Sigmoid colon (tissue), 7 donors: Measurements from ENCODE around the gene RTN4IP1. TPM values are rescaled to one million over a fixed set of nuclear protein-coding genes. Genes with fewer than 3 reads are reported as not detected.
A peak's percentile ranks its signal among the peaks of the same experiment; 100 is the strongest.

ENCODE experiments used
- DNase-seq: peaks from one replicate; pipeline ENCODE4 v3.0.0-alpha.2; 2019
- H3K27ac ChIP-seq, 4 donors: fragments of 200-600 bp; sonication (generic); one replicate each; pipeline ENCODE4 v1.5.1; 2016 to 2019; ENCODE audit warnings: mild to moderate bottlenecking in 1 of 4
- H3K27me3 ChIP-seq, 3 donors: fragments of 200-600 bp; sonication (generic); one replicate each; pipeline ENCODE4 v1.5.1; 2019; ENCODE audit warnings: mild to moderate bottlenecking in 1 of 3
- H3K36me3 ChIP-seq, 4 donors: fragments of 200-600 bp; sonication (generic); one replicate each; pipeline ENCODE4 v1.5.1; 2016 to 2019
- H3K4me1 ChIP-seq, 4 donors: fragments of 200-600 bp; sonication (generic); one replicate each; pipeline ENCODE4 v1.5.1; 2017 to 2019
- H3K4me3 ChIP-seq, 4 donors: fragments of 200-600 bp; sonication (generic); one replicate each; pipeline ENCODE4 v1.5.1; 2017 to 2019; ENCODE audit warnings: mild to moderate bottlenecking in 2 of 4, moderate library complexity in 1 of 4
- H3K9me3 ChIP-seq, 4 donors: fragments of 200-600 bp in 3 of 4; sonication (generic) in 3 of 4; one replicate each; pipeline versions ENCODE4 v1.5.1 to v1.6.1; 2013 to 2019
- EP300 ChIP-seq, 4 donors: sonication (generic); formaldehyde crosslinking; IDR thresholded peaks; one replicate each; pipeline ENCODE4 v1.6.1; 2017; ENCODE audit warnings: antibody characterized with exemption in 4 of 4
- POLR2A ChIP-seq, 2 donors: fragments of 450-650 bp; IDR thresholded peaks; one replicate each; pipeline ENCODE4 v1.6.1; 2016; ENCODE audit warnings: antibody characterized with exemption in 2 of 2, mild to moderate bottlenecking in 2 of 2, moderate library complexity in 2 of 2
- POLR2AphosphoS5 ChIP-seq, 4 donors: sonication (generic); formaldehyde crosslinking; IDR thresholded peaks; one replicate each; pipeline ENCODE4 v1.6.1; 2017; ENCODE audit warnings: antibody characterized with exemption in 4 of 4
- WGBS, 2 donors: extraction: QIAGEN DNeasy Blood & Tissue Kit; methylation state at CpG; one replicate each; pipeline ENCODE4 v1.1.7; 2013; 5-methylcytosine and 5-hydroxymethylcytosine counted together
- intact Hi-C: fragments of 100-400 bp; cut with DNase I; formaldehyde crosslinking; loops from one replicate; pipeline ENCODE4 v1.15.1; 2023
- polyA plus RNA-seq, 3 donors: library from polyadenylated mRNA; stranded (reverse); fragments of 200-250 nt; gene quantifications; one replicate each; pipeline ENCODE4 v1.2.3, GENCODE V29; 2013
- total RNA-seq, 4 donors: library from RNA; depleted of rRNA; stranded (reverse); fragments of >200 nt; gene quantifications; one replicate each; pipeline ENCODE4 v1.1.0, GENCODE V29; 2016
- TF ChIP-seq, protein P1 (sequence below), 4 experiments: fragments of 450-650 bp in 3 of 4; fragments of 200-600 bp in 1 of 4; IDR thresholded peaks; one replicate each; pipeline ENCODE4 v1.5.1; 2016 to 2019; ENCODE audit warnings: antibody characterized with exemption in 4 of 4, mild to moderate bottlenecking in 3 of 4, moderate library complexity in 2 of 4
- donor health status: healthy with polysubstance abuse.
- donor health status: Bipolar disorder and iron deficiency.
- donor health status: healthy.

Gene RTN4IP1
- total and polyA plus RNA-seq, 7 donors, result 2.2 to 15.3 (median 7.1) TPM

DNA sequence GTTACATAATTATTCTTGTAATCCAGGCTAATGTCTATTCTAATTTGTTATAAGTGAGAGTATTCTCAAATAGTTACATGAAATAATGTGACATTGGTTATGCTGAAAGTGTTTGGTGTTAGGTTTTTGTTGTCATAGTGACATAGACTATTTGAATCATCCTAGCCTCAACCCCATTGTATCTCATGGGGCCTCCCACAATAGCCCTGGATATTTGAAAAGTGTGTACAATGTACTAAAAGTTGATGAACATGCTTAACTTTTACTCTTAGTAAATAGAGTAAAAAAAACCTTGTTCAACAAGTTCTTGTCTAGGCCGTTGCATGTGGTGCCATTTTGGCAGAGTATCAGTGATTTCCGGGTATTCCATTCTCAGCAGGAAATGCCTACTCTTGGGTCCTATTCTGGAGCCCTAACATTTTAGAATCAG, 83.0 kb downstream of the RTN4IP1 start:
- Histone ChIP-seq H3K27ac (peak overlapping the region; percentile 1 to 60 (median 45)), H3K9me3 (no peaks in the 10 kb centered on the region), H3K27me3 (no peaks in the 10 kb centered on the region), H3K36me3 (peaks cover 0 to 5% (median 0%) of the 10 kb centered on the region in 4 donors), H3K4me3 (no peak overlapping the region), H3K4me1 (peaks cover 0 to 19% (median 13%) of the 10 kb centered on the region in 4 donors)
- no peak for DNase-seq
- 13 to 30% methylated on average over 2 of the region's 2 CpGs for WGBS, 2 donors
- no peak for TF ChIP-seq EP300 (IDR thresholded peaks at IDR 0.05)
- TF ChIP-seq, protein P1, sequence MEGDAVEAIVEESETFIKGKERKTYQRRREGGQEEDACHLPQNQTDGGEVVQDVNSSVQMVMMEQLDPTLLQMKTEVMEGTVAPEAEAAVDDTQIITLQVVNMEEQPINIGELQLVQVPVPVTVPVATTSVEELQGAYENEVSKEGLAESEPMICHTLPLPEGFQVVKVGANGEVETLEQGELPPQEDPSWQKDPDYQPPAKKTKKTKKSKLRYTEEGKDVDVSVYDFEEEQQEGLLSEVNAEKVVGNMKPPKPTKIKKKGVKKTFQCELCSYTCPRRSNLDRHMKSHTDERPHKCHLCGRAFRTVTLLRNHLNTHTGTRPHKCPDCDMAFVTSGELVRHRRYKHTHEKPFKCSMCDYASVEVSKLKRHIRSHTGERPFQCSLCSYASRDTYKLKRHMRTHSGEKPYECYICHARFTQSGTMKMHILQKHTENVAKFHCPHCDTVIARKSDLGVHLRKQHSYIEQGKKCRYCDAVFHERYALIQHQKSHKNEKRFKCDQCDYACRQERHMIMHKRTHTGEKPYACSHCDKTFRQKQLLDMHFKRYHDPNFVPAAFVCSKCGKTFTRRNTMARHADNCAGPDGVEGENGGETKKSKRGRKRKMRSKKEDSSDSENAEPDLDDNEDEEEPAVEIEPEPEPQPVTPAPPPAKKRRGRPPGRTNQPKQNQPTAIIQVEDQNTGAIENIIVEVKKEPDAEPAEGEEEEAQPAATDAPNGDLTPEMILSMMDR (IDR thresholded peaks at IDR 0.05), result no peak
- TF ChIP-seq POLR2AphosphoS5 (IDR thresholded peaks at IDR 0.05), result no peak
- TF ChIP-seq POLR2A (IDR thresholded peaks at IDR 0.05), result no peak
- intact Hi-C loops, result no loop called here

DNA sequence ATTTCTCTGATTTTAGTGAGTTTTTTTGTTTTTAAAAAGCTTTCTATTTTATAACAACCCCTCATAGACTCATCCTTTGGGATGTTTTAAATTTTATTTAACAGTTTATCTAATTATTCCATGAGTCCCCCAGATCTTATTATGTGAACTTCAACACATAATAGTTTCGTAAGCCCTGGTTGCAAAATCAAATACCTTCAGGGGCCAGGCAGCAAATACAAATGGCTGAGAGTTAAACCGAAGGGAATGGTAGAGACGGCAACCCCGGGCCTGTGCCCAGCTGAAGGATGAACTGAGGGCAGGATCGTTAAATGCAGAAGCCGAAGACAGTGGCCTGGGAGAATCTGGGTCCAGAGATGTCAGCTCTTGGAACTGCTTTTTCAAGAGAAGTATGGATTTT, 88.4 kb downstream of the RTN4IP1 start:
- Histone ChIP-seq H3K27me3 (no peaks in the 10 kb centered on the region), H3K9me3 (no peaks in the 10 kb centered on the region), H3K4me3 (no peak overlapping the region), H3K4me1 (peaks cover 0 to 2% (median under 1%) of the 10 kb centered on the region in 4 donors), H3K36me3 (peaks cover 0 to 5% (median 0%) of the 10 kb centered on the region in 4 donors), H3K27ac (no peak overlapping the region)
- intact Hi-C loops, result no loop called here
- 90 to 91% methylated on average over 6 of the region's 6 CpGs for WGBS, 2 donors
- DNase-seq, result no peak
- TF ChIP-seq POLR2AphosphoS5 (IDR thresholded peaks at IDR 0.05) (no peak), POLR2A (IDR thresholded peaks at IDR 0.05) (no peak), EP300 (IDR thresholded peaks at IDR 0.05) (no peak)
- TF ChIP-seq, protein P1 (IDR thresholded peaks at IDR 0.05), result no peak

DNA sequence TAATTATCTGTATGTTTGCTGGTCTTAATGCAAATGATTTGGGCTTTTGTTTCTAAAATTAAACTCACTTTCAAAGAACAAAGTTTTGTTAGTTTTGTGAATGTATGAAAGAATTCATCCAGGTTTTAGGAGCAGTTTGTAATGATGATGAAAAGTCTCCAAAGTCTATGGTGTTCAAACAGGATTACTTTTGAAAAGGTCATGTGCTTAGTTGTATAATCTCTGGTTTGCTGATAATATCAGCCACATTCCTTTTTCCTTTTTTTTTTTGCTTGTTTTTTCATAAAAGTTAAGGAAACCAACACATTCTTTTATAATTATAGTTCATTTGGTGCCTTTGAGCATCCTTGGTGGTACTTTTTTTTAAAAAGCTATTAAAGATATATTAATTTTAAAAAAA, 88.9 kb downstream of the RTN4IP1 start:
- intact Hi-C loops, result no loop called here

DNA sequence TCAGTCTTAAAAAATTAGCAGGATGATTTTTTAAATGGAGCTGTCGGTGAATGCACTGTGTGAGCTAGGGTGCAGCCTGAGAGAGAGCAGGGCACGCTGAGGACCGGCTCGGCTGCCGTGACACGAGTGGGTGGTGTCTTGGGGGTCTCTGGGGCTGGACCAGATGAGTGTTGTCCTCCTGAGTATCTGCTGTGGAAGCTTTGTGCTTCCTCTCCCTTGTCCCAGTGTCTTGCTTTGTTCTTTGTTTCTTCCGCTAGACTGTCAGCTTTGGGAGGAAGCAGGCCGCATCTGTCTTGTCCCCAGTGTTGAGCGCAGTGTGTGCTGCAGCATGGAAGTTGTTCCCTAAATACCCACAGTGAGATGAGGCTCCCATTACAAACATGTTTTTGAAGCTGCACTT, 89.4 kb downstream of the RTN4IP1 start:
- no peaks in the 10 kb centered on the region for H3K27me3 ChIP-seq
- no peak overlapping the region for H3K27ac ChIP-seq
- TF ChIP-seq POLR2A (IDR thresholded peaks at IDR 0.05), result no peak
- DNase-seq, result no peak
- no peak overlapping the region for H3K4me3 ChIP-seq
- no peaks in the 10 kb centered on the region for H3K4me1 ChIP-seq
- H3K9me3 ChIP-seq, result no peaks in the 10 kb centered on the region
- intact Hi-C loops, result no loop called here
- peaks cover 0 to 5% (median 0%) of the 10 kb centered on the region in 4 donors for H3K36me3 ChIP-seq
- 80 to 91% methylated on average over 9 of the region's 9 CpGs for WGBS, 2 donors

More for the DNA sequence above, 88.9 kb downstream of the RTN4IP1 start:
- peaks cover 0 to 5% (median 0%) of the 10 kb centered on the region in 4 donors for H3K36me3 ChIP-seq
- no peaks in the 10 kb centered on the region for H3K4me1 ChIP-seq
- H3K27me3 ChIP-seq, result no peaks in the 10 kb centered on the region
- no peaks in the 10 kb centered on the region for H3K9me3 ChIP-seq
- H3K27ac ChIP-seq, result no peak overlapping the region
- no peak overlapping the region for H3K4me3 ChIP-seq
- no peak for TF ChIP-seq POLR2AphosphoS5 (IDR thresholded peaks at IDR 0.05)
- TF ChIP-seq EP300 (IDR thresholded peaks at IDR 0.05), result no peak
- TF ChIP-seq POLR2A (IDR thresholded peaks at IDR 0.05), result no peak
- TF ChIP-seq, protein P1 (IDR thresholded peaks at IDR 0.05), result no peak
- DNase-seq, result no peak

DNA sequence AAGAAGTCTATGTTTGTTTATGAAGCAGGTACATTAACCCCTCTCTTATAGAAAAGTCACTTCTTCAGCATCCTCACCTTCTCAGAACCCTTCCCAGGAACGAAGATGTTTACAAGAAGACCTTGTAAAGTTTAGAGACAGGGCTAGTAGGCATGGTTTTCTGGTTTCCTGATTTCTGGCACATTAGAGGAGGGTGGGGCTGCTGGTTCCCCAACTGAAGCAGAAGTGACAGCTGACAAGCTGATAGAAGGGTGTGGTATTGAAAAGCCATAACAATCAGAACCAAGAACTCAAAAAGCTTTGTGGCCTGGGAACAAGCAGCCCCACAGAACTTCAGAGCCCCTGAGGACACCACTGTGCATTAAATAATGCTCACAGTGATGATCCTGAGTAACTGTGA, 91.2 kb downstream of the RTN4IP1 start:
- DNase-seq, result no peak
- H3K4me3 ChIP-seq, result no peak overlapping the region
- intact Hi-C loops, result no loop called here
- H3K4me1 ChIP-seq, result no peaks in the 10 kb centered on the region
- no peaks in the 10 kb centered on the region for H3K9me3 ChIP-seq
- no peaks in the 10 kb centered on the region for H3K27me3 ChIP-seq
- H3K36me3 ChIP-seq, result no peaks in the 10 kb centered on the region
- H3K27ac ChIP-seq, result no peak overlapping the region
- no peak for TF ChIP-seq POLR2AphosphoS5 (IDR thresholded peaks at IDR 0.05)
- TF ChIP-seq, protein P1 (IDR thresholded peaks at IDR 0.05), result no peak
- no peak for TF ChIP-seq EP300 (IDR thresholded peaks at IDR 0.05)
- 5 to 9% methylated on average over 1 of the region's 1 CpG for WGBS, 2 donors
